Effector memory CD4-positive, alpha-beta T cell (primary cell): ENCODE measurements around the gene DNAJA2.

Experiments used
- DNase-seq, 3 donors: peaks; one replicate each; pipeline ENCODE4 v3.0.0-alpha.2; 2020
- H3K27ac ChIP-seq: 2 replicates; pipeline ENCODE4 v1.7.0; 2013; ENCODE audit warnings: mild to moderate bottlenecking, low read length, moderate library complexity; ENCODE audit not compliant: insufficient read depth, poor library complexity, severe bottlenecking
- H3K27me3 ChIP-seq: replicated peaks from 2 replicates; pipeline ENCODE4 v1.7.0; 2013; ENCODE audit warnings: mild to moderate bottlenecking, low read length; ENCODE audit not compliant: insufficient read depth, control insufficient read depth, poor library complexity, severe bottlenecking
- H3K36me3 ChIP-seq: 2 replicates; pipeline ENCODE4 v1.7.0; 2013; ENCODE audit warnings: mild to moderate bottlenecking, low read length, moderate library complexity; ENCODE audit not compliant: control insufficient read depth, insufficient read depth
- H3K4me1 ChIP-seq: 2 replicates; pipeline ENCODE4 v1.7.0; 2013; ENCODE audit warnings: low read length, mild to moderate bottlenecking; ENCODE audit not compliant: control insufficient read depth, insufficient read depth, poor library complexity, severe bottlenecking
- H3K4me3 ChIP-seq: 2 replicates; pipeline ENCODE4 v1.7.0; 2013; ENCODE audit warnings: low read length, low read depth, mild to moderate bottlenecking; ENCODE audit not compliant: insufficient read depth, poor library complexity, severe bottlenecking
- H3K9me3 ChIP-seq: 2 replicates; pipeline ENCODE4 v1.7.0; 2013; ENCODE audit warnings: mild to moderate bottlenecking, low read length, moderate library complexity; ENCODE audit not compliant: control insufficient read depth

DNAJA2 gene

DNA sequence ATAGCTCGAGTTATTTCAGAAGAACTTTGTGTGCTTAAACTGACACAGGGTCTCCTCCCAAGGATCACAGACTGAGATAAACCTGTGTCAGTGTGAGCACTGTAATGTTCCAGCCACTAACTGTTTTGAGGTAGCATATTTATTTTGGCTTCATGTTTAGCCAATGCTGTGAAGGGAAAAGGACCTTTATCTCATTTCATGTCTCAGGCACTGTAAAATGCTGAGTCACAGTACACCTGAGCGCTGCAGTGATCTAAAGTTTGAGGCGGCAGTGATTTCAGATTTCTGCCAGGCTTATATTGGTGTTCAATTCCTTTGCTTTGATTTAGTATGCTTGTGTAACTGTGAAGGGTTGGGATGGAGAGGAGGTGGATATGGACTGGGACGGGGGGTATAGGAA is 3.1 kb upstream of the DNAJA2 start:
- Histone ChIP-seq H3K36me3 (no peaks in the 10 kb centered on the region), H3K9me3 (no peaks in the 10 kb centered on the region), H3K27me3 (no peaks in the 10 kb centered on the region), H3K27ac (no peak overlapping the region), H3K4me3 (no peak overlapping the region), H3K4me1 (peaks cover 19% of the 10 kb centered on the region)
- DNase-seq, result no peak

DNA sequence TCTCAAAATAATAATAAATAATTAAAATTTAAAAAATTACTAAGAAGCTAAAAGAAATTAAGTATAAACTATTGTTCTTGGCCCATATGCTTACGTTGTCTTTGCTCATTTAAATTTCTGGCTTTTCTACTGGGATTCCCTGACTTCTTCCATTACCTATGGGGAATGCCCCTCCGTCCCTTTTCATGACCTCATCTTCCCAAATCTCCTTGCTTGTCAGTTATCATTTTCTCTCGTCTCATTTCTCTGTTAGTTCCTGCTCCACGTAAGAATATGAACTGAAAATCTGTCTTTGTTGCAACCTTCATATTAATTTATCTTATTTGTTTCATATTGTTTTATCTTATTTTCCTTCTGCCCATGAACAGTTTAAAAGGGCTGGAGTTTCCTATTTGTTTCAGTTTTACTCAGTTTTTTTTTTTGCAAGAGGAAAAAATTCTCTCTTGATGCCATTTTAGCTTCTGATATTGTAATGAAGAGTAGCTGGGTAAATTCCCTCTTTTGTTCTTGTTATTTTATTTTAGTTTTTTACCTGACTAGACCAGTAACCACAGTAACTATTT is 2.5 kb upstream of the DNAJA2 start:
- H3K4me3 ChIP-seq, result no peak overlapping the region
- H3K9me3 ChIP-seq, result no peaks in the 10 kb centered on the region
- no peaks in the 10 kb centered on the region for H3K27me3 ChIP-seq
- H3K4me1 ChIP-seq, result peaks cover 19% of the 10 kb centered on the region
- H3K36me3 ChIP-seq, result peaks cover 3% of the 10 kb centered on the region
- DNase-seq, result no peak
- H3K27ac ChIP-seq, result no peak overlapping the region

GRCh38 chr16:46975165-46975564 is 1.7 kb upstream of the DNAJA2 start:
- H3K36me3 ChIP-seq, result peaks cover 4% of the 10 kb centered on the region
- H3K9me3 ChIP-seq, result no peaks in the 10 kb centered on the region
- no peak overlapping the region for H3K4me3 ChIP-seq
- peaks cover 19% of the 10 kb centered on the region for H3K4me1 ChIP-seq
- no peak overlapping the region for H3K27ac ChIP-seq
- DNase-seq, result no peak
- H3K27me3 ChIP-seq, result no peaks in the 10 kb centered on the region

GRCh38 chr16:46974352-46974751 is 878 bp upstream of the DNAJA2 start:
- no peak for DNase-seq

GRCh38 chr16:46973996-46974324 is 486 bp upstream of the DNAJA2 start:
- Histone ChIP-seq H3K27me3 (no peaks in the 10 kb centered on the region), H3K36me3 (peaks cover 9% of the 10 kb centered on the region), H3K9me3 (no peaks in the 10 kb centered on the region), H3K4me1 (peaks cover 19% of the 10 kb centered on the region), H3K4me3 (peak overlapping the region; percentile 81), H3K27ac (peak overlapping the region; percentile 88)
- DNase-seq, result no peak

More at GRCh38 chr16:46974352-46974751, 878 bp upstream of the DNAJA2 start:
- Histone ChIP-seq H3K27me3 (no peaks in the 10 kb centered on the region), H3K4me1 (peaks cover 19% of the 10 kb centered on the region), H3K36me3 (peaks cover 6% of the 10 kb centered on the region), H3K9me3 (no peaks in the 10 kb centered on the region), H3K27ac (peak overlapping the region; percentile 88), H3K4me3 (no peak overlapping the region)

- Histone ChIP-seq H3K4me1 (peaks cover 19% of the 10 kb centered on the region), H3K4me3 (peak overlapping the region; percentile 81), H3K27me3 (no peaks in the 10 kb centered on the region), H3K36me3 (peaks cover 15% of the 10 kb centered on the region), H3K27ac (peak overlapping the region; percentile 88), H3K9me3 (no peaks in the 10 kb centered on the region)
- peak; percentile 11 to 34 (median 15) for DNase-seq
Measured at GRCh38 chr16:46972429-46973206, 856 bp downstream of the DNAJA2 start.

- Histone ChIP-seq H3K4me1 (peaks cover 19% of the 10 kb centered on the region), H3K4me3 (no peak overlapping the region), H3K27me3 (no peaks in the 10 kb centered on the region), H3K36me3 (peaks cover 28% of the 10 kb centered on the region), H3K9me3 (no peaks in the 10 kb centered on the region), H3K27ac (no peak overlapping the region)
- no peak for DNase-seq
Measured at GRCh38 chr16:46971271-46971670, 2.2 kb downstream of the DNAJA2 start.

DNA sequence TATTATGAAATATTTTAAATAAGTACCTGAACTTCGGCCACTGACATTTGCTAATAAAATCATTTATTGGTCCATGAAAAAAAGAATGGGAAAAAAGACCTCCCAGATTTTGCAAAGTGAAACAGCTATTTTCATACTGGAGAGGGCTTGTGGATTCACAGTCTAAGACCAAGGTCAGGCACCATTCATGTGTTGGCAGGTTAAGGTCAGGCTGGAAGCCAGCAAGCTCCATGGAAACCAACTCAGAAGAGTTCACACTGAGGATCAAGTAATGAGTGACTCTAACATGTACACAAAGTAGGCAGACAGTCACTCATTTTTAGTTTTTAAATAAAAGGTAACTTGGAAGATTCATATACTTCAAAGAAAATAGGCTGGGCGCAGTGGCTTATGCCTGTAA is 3.4 kb downstream of the DNAJA2 start:
- no peak overlapping the region for H3K27ac ChIP-seq
- H3K27me3 ChIP-seq, result no peaks in the 10 kb centered on the region
- H3K4me3 ChIP-seq, result no peak overlapping the region
- no peak for DNase-seq
- H3K4me1 ChIP-seq, result peaks cover 19% of the 10 kb centered on the region
- H3K9me3 ChIP-seq, result no peaks in the 10 kb centered on the region
- peaks cover 38% of the 10 kb centered on the region for H3K36me3 ChIP-seq

DNA sequence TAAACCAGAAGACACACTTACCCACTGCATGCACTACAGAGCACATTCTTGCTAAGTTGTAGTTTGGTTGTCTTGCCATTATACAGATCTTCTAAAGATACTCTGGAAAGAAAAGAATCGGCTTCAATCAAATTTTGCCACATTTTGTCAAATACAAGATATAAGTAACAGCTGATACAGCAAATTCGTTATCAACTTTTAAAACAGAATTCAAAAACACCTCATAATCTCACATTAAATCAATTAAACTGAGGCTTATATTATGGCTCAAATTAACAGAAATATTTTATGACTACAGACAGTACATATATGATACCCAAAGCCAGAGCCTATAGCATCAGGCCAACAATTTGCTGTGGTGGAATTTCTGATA is 5.4 kb downstream of the DNAJA2 start:
- Histone ChIP-seq H3K27ac (no peak overlapping the region), H3K4me1 (peaks cover 9% of the 10 kb centered on the region), H3K27me3 (no peaks in the 10 kb centered on the region), H3K4me3 (no peak overlapping the region), H3K36me3 (peaks cover 58% of the 10 kb centered on the region), H3K9me3 (no peaks in the 10 kb centered on the region)
- DNase-seq, result no peak

DNA sequence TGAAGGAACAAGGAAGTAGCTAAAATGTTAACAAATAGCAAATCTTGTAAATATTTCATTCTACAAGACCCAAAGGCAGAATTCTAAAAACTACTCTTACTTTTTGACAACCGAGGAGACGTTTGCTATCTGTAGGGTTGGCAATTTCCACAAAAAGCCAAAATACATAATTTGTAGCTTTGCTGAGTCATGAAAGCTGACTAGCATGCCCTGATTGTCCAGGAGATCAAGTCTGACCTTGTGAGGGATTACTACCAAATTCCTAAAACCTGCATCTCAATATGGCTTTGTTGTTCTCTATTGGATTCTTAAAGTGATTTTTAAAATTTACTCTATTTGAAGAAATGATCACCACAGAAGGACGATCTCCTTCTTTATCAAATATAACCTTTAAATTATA is 10.8 kb downstream of the DNAJA2 start:
- H3K36me3 ChIP-seq, result peaks cover 86% of the 10 kb centered on the region
- H3K27ac ChIP-seq, result peak overlapping the region; percentile 6

More for the DNA sequence above, 10.8 kb downstream of the DNAJA2 start:
- Histone ChIP-seq H3K9me3 (no peaks in the 10 kb centered on the region), H3K4me1 (peaks cover 6% of the 10 kb centered on the region), H3K4me3 (no peak overlapping the region), H3K27me3 (no peaks in the 10 kb centered on the region)
- DNase-seq, result no peak
